HepG2 (cell line): ENCODE measurements around the gene TRPV6. TPM values are rescaled to one million over a fixed set of nuclear protein-coding genes. Genes with fewer than 3 reads are reported as not detected.

Experiments used
- ATAC-seq: fragments of 200-7000 bp; cut with Tn5 transposase; 3 replicates; pipeline ENCODE4 v1.9.1; 2020; ENCODE audit warnings: mild to moderate bottlenecking, moderate library complexity
- BruUV-seq: library from RNA; stranded (reverse); fragments of 400-500 nt; replicated peaks from 2 replicates; lab custom pipeline; 2021; lab: Mats Ljungman, UMichigan
- CTCF ChIA-PET: fragments of 300-600 bp; formaldehyde crosslinking; extraction: SDS; loops from one replicate; lab custom pipeline; 2021; ENCODE audit warnings: low total read pairs, inconsistent platforms, low intra/inter-chr PET ratio; lab: Yijun Ruan, JAX
- POLR2A ChIA-PET: fragments of 350-600 bp; sonication (Branson Sonifier 250); formaldehyde crosslinking; loops from one replicate; lab custom pipeline; 2020; ENCODE audit warnings: antibody characterized with exemption, inconsistent platforms; lab: Yijun Ruan, JAX
- DNase-seq: peaks from one replicate; pipeline ENCODE4 v3.0.0-alpha.2; 2015; ENCODE audit warnings: low spot score
- FAIRE-seq: peaks from 3 replicates; lab custom pipeline; 2011; peaks lifted over from hg19 to GRCh38; lab: Jason Lieb, UNC
- H2AFZ ChIP-seq: one replicate; pipeline ENCODE4 v1.6.1; 2011; ENCODE audit warnings: low read length, inconsistent platforms
- H3K27ac ChIP-seq: fragments of 300-600 bp; 3 replicates; pipeline ENCODE4 v1.8.0; 2011; ENCODE audit warnings: mixed run types, mild to moderate bottlenecking, mixed read lengths, low read length, inconsistent platforms; ENCODE audit not compliant: insufficient read depth; ENCODE audit errors: extremely low read length
- H3K27me3 ChIP-seq, 2 experiments: fragments of 200-600 bp in 1 of 2; 2 replicates in 1 of 2; 3 replicates in 1 of 2; pipeline versions ENCODE4 v1.6.0 to v1.8.0; 2011; ENCODE audit warnings: low read length in 2 of 2, mild to moderate bottlenecking in 2 of 2, moderate library complexity in 2 of 2, inconsistent platforms in 1 of 2; ENCODE audit not compliant: insufficient read depth in 2 of 2, control insufficient read depth in 1 of 2
- H3K36me3 ChIP-seq, 2 experiments: fragments of 200-600 bp in 1 of 2; replicated peaks in 1 of 2; 2 replicates in 1 of 2; 3 replicates in 1 of 2; pipeline versions ENCODE4 v1.5.1 to v1.8.0; 2011; ENCODE audit warnings: low read length in 2 of 2, inconsistent platforms in 1 of 2; ENCODE audit not compliant: insufficient read depth in 2 of 2, control insufficient read depth in 1 of 2
- H3K4me1 ChIP-seq: 2 replicates; pipeline ENCODE4 v1.5.1; 2012; ENCODE audit warnings: low read length, inconsistent platforms; ENCODE audit not compliant: insufficient read depth
- H3K4me2 ChIP-seq: 2 replicates; pipeline ENCODE4 v1.6.0; 2011; ENCODE audit warnings: low read depth, low read length, inconsistent platforms
- H3K4me3 ChIP-seq, 3 experiments: fragments of 200-600 bp in 1 of 3; sonication (generic), shearing (Covaris generic) in 1 of 3; replicated peaks in 1 of 3; 2 replicates each; pipeline ENCODE4 v1.5.1; 2011 to 2016; ENCODE audit warnings: low read length in 3 of 3, inconsistent platforms in 2 of 3, low read depth in 2 of 3, mild to moderate bottlenecking in 2 of 3, control low read depth in 1 of 3, mixed read lengths in 1 of 3; ENCODE audit not compliant: insufficient read depth in 1 of 3
- H3K79me2 ChIP-seq: one replicate; pipeline ENCODE4 v1.6.1; 2011; ENCODE audit warnings: low read length, inconsistent platforms; ENCODE audit not compliant: insufficient read depth
- H3K9ac ChIP-seq: 2 replicates; pipeline ENCODE4 v1.6.0; 2011; ENCODE audit warnings: mild to moderate bottlenecking, low read depth, low read length, inconsistent platforms; ENCODE audit not compliant: insufficient read depth
- H3K9me3 ChIP-seq: 2 replicates; pipeline ENCODE4 v1.5.1; 2012; ENCODE audit warnings: mild to moderate bottlenecking, low read length
- H4K20me1 ChIP-seq: 2 replicates; pipeline ENCODE4 v1.6.0; 2011; ENCODE audit warnings: inconsistent platforms, mild to moderate bottlenecking, low read length, moderate library complexity; ENCODE audit not compliant: insufficient read depth
- ARNTL ChIP-seq: sonication (generic); formaldehyde crosslinking; IDR thresholded peaks from 2 replicates; pipeline ENCODE4 v1.4.0; 2020; ENCODE audit warnings: mild to moderate bottlenecking, missing genetic modification reagents
- EEA1 ChIP-seq: sonication (generic); formaldehyde crosslinking; IDR thresholded peaks from 2 replicates; pipeline ENCODE4 v1.5.1; 2020; ENCODE audit warnings: mild to moderate bottlenecking, missing genetic modification reagents, borderline replicate concordance
- GMEB2 ChIP-seq: IDR thresholded peaks from 2 replicates; pipeline ENCODE4 v1.6.1; 2016; ENCODE audit warnings: missing biosample characterization, missing genetic modification reagents, low read depth
- HMG20B ChIP-seq: conservative IDR thresholded peaks from 2 replicates; pipeline ENCODE4 v1.6.1; 2016; ENCODE audit warnings: missing genetic modification reagents, missing compliant biosample characterization
- MBNL3 ChIP-seq: fragments of 250-450 bp; sonication (Bioruptor Pico); conservative IDR thresholded peaks from 2 replicates; pipeline ENCODE4 v1.8.0; 2022; ENCODE audit warnings: mild to moderate bottlenecking, inconsistent platforms
- NFIB ChIP-seq: sonication (generic); formaldehyde crosslinking; IDR thresholded peaks from 2 replicates; pipeline ENCODE4 v1.9.0; 2021; ENCODE audit warnings: missing genetic modification reagents, mild to moderate bottlenecking, borderline replicate concordance
- RFXAP ChIP-seq: sonication (generic); formaldehyde crosslinking; IDR thresholded peaks from 2 replicates; pipeline ENCODE4 v1.4.0; 2020; ENCODE audit warnings: missing genetic modification reagents, borderline replicate concordance
- SOX13 ChIP-seq, 3 experiments: fragments of 450-650 bp in 1 of 3; sonication (generic) in 1 of 3; formaldehyde crosslinking in 1 of 3; IDR thresholded peaks in 2 of 3; conservative IDR thresholded peaks in 1 of 3; 2 replicates each; pipeline versions ENCODE4 v1.5.0 to v1.6.1; 2016 to 2020; ENCODE audit warnings: antibody characterized with exemption in 1 of 3, mild to moderate bottlenecking in 1 of 3, missing compliant biosample characterization in 1 of 3, missing genetic modification reagents in 1 of 3, moderate library complexity in 1 of 3
- TOPORS ChIP-seq: sonication (generic); formaldehyde crosslinking; IDR thresholded peaks from 2 replicates; pipeline ENCODE4 v1.8.0; 2023; ENCODE audit warnings: mild to moderate bottlenecking, missing genetic modification reagents
- ZFP36L2 ChIP-seq: sonication (generic); formaldehyde crosslinking; IDR thresholded peaks from 2 replicates; pipeline ENCODE4 v1.4.0; 2020; ENCODE audit warnings: missing genetic modification reagents
- ZFYVE20 ChIP-seq: sonication (generic); formaldehyde crosslinking; IDR thresholded peaks from 2 replicates; pipeline ENCODE4 v1.8.0; 2023; ENCODE audit warnings: low read depth, mild to moderate bottlenecking, moderate library complexity, missing genetic modification reagents, borderline replicate concordance
- ZNF138 ChIP-seq: sonication (generic); formaldehyde crosslinking; IDR thresholded peaks from 2 replicates; pipeline ENCODE4 v1.5.0; 2020; ENCODE audit warnings: mild to moderate bottlenecking, low read depth, missing genetic modification reagents
- ZNF234 ChIP-seq: sonication (generic); formaldehyde crosslinking; conservative IDR thresholded peaks from 2 replicates; pipeline ENCODE4 v1.5.1; 2020; ENCODE audit warnings: mild to moderate bottlenecking, missing genetic modification reagents
- WGBS: methylation state at CpG from one replicate; pipeline ENCODE4 v1.1.6; 2017; ENCODE audit warnings: low lambda C conversion rate; 5-methylcytosine and 5-hydroxymethylcytosine counted together
- in situ Hi-C: cut with HindIII; loops from 2 replicates; pipeline ENCODE4 v1.10.0; 2017; ENCODE audit warnings: low pct_unique_long_range_greater_than_20kb; ENCODE audit not compliant: extremely low pct_ligation_motif_present
- intact Hi-C: fragments of 100-400 bp; cut with micrococcal nuclease; formaldehyde crosslinking; loops from one replicate; pipeline ENCODE4 v1.10.0; 2022; ENCODE audit not compliant: unreplicated experiment
- polyA plus RNA-seq, 8 experiments: library from polyadenylated mRNA; depleted of rRNA in 3 of 8; stranded (reverse) in 7 of 8; unstranded in 1 of 8; fragments of >200 nt; fragmentation: Illumina TruSeq in 4 of 8; extraction: Trizol in 4 of 8; gene quantifications; 2 replicates each; pipeline versions ENCODE4 v1.2.1 to v1.2.3, GENCODE V29; 2011 to 2016; ENCODE audit warnings: low read depth in 4 of 8, missing spikeins in 1 of 8, mixed read lengths in 1 of 8; ENCODE audit not compliant: insufficient read depth in 1 of 8
- total RNA-seq, 5 experiments: library from RNA; depleted of rRNA; stranded (reverse); fragments of >200 nt; fragmentation: Illumina TruSeq; extraction: Trizol; gene quantifications; 2 replicates each; pipeline ENCODE4 v1.2.3, GENCODE V29; 2016; ENCODE audit warnings: low read depth in 1 of 5

The TRPV6 gene
- total and polyA plus RNA-seq, 2 of the 13 experiments (the other 11 are each of a cell fraction or from before 2014, with no cell fraction given), result not detected

- no peak for DNase-seq
- H3K4me3 ChIP-seq, result no peak overlapping the region
- ATAC-seq, result no peak
- H3K79me2 ChIP-seq, result no peaks in the 10 kb centered on the region
- ChIA-PET CTCF (no interaction called here), POLR2A (no interaction called here)
- H3K9me3 ChIP-seq, result no peaks in the 10 kb centered on the region
- BruUV-seq, result no TSS peak
- no peaks in the 10 kb centered on the region for H3K4me1 ChIP-seq
- no peak for FAIRE-seq
- H3K9ac ChIP-seq, result no peak overlapping the region
- H4K20me1 ChIP-seq, result no peaks in the 10 kb centered on the region
- H3K27ac ChIP-seq, result no peak overlapping the region
- no peak overlapping the region for H2AFZ ChIP-seq
- peaks cover 6 to 32% of the 10 kb centered on the region in 2 experiments; a peak in 4 of 5 replicates for H3K27me3 ChIP-seq
- TF ChIP-seq GMEB2 (CRISPR knock-in tag), result no peak
- no peak for TF ChIP-seq TOPORS (CRISPR knock-in tag)
- TF ChIP-seq ZFP36L2, result no peak
- no peak for TF ChIP-seq ZNF234
- TF ChIP-seq NFIB, result no peak
- no peak for TF ChIP-seq ARNTL
- TF ChIP-seq HMG20B (CRISPR knock-in tag), result no peak
- no peak for TF ChIP-seq ZNF138 (CRISPR knock-in tag)
- no peak for TF ChIP-seq ZFYVE20 (CRISPR knock-in tag)
- TF ChIP-seq SOX13 (IDR thresholded peaks at IDR 0.05), result no peak
- no peak for TF ChIP-seq SOX13 (CRISPR knock-in tag; conservative IDR thresholded peaks at IDR 0.05 in 1 of 2, IDR thresholded peaks at IDR 0.05 in 1 of 2)
- TF ChIP-seq RFXAP (CRISPR knock-in tag), result no peak
- no peak for TF ChIP-seq MBNL3 (CRISPR knock-in tag)
- TF ChIP-seq EEA1, result no peak
- intact Hi-C loops, result no loop called here
- H3K36me3 ChIP-seq, result no peaks in the 10 kb centered on the region
- no peak overlapping the region for H3K4me2 ChIP-seq
- 4% methylated on average over 2 of the region's 2 CpGs for WGBS
- in situ Hi-C loops, result no loop called here
Observed at GRCh38 chr7:142869434-142869833, 16.1 kb downstream of the TRPV6 start.
